ENCODE measurements around the gene SERPINA3. TPM values are rescaled to one million over a fixed set of nuclear protein-coding genes. Genes with fewer than 3 reads are reported as not detected.

Gene SERPINA3
- total RNA-seq, 2 donors from 2014 or later: 5.7 to 11.8 TPM

DNA sequence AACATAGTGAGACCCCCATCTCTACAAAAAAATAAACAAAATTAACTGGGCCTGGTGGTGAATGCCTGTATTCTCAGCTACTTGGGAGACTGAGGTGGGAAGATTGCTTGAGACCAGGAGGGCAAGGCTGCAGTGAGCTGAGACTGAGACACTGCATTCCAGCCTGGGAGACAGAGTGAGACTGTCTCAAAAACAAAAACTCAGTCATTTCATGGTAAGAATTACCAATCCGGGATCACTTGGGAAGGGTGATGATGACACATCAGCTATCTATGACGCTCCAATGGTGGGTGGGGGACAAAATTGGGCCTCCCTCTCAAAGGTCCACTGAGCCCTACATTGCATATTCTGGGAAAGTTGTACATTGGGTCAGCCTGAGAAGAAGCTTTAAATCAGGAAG lies 47.7 kb downstream of the SERPINA3 start:
- Histone ChIP-seq H3K4me1 (no peaks in the 10 kb centered on the region), H3K9me3 (no peaks in the 10 kb centered on the region), H3K4me3 (no peak overlapping the region), H3K9ac (ENCODE audit: low read depth in 2 of 2, low read length in 2 of 2) (no peak overlapping the region), H3K27ac (no peak overlapping the region), H3K36me3 (no peaks in the 10 kb centered on the region), H3K27me3 (no peaks in the 10 kb centered on the region)
- TF ChIP-seq, protein P1, sequence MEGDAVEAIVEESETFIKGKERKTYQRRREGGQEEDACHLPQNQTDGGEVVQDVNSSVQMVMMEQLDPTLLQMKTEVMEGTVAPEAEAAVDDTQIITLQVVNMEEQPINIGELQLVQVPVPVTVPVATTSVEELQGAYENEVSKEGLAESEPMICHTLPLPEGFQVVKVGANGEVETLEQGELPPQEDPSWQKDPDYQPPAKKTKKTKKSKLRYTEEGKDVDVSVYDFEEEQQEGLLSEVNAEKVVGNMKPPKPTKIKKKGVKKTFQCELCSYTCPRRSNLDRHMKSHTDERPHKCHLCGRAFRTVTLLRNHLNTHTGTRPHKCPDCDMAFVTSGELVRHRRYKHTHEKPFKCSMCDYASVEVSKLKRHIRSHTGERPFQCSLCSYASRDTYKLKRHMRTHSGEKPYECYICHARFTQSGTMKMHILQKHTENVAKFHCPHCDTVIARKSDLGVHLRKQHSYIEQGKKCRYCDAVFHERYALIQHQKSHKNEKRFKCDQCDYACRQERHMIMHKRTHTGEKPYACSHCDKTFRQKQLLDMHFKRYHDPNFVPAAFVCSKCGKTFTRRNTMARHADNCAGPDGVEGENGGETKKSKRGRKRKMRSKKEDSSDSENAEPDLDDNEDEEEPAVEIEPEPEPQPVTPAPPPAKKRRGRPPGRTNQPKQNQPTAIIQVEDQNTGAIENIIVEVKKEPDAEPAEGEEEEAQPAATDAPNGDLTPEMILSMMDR (IDR thresholded peaks at IDR 0.05): no peak
- no peak for DNase-seq
- intact Hi-C loops (cut with DNase I): no loop called here

- TF ChIP-seq, protein P1 (IDR thresholded peaks at IDR 0.05): no peak
- Histone ChIP-seq H3K36me3 (no peaks in the 10 kb centered on the region), H3K4me3 (no peak overlapping the region), H3K27me3 (no peaks in the 10 kb centered on the region), H3K4me1 (no peaks in the 10 kb centered on the region), H3K9ac (ENCODE audit: low read depth in 2 of 2, low read length in 2 of 2) (no peak overlapping the region), H3K27ac (no peak overlapping the region), H3K9me3 (no peaks in the 10 kb centered on the region)
- DNase-seq: no peak
- intact Hi-C loops (cut with DNase I): no loop called here
Observed at GRCh38 chr14:94660306-94660946, 48.2 kb downstream of the SERPINA3 start.

GRCh38 chr14:94663538-94663937 lies 51.3 kb downstream of the SERPINA3 start:
- H3K27me3 ChIP-seq: no peaks in the 10 kb centered on the region
- DNase-seq: no peak
- H3K36me3 ChIP-seq: no peaks in the 10 kb centered on the region
- H3K9me3 ChIP-seq: no peaks in the 10 kb centered on the region
- no peak overlapping the region for H3K27ac ChIP-seq
- intact Hi-C loops (cut with DNase I): no loop called here
- TF ChIP-seq, protein P1 (IDR thresholded peaks at IDR 0.05): no peak
- no peak overlapping the region for H3K9ac ChIP-seq (ENCODE audit: low read depth in 2 of 2, low read length in 2 of 2)
- no peaks in the 10 kb centered on the region for H3K4me1 ChIP-seq
- no peak overlapping the region for H3K4me3 ChIP-seq

DNA sequence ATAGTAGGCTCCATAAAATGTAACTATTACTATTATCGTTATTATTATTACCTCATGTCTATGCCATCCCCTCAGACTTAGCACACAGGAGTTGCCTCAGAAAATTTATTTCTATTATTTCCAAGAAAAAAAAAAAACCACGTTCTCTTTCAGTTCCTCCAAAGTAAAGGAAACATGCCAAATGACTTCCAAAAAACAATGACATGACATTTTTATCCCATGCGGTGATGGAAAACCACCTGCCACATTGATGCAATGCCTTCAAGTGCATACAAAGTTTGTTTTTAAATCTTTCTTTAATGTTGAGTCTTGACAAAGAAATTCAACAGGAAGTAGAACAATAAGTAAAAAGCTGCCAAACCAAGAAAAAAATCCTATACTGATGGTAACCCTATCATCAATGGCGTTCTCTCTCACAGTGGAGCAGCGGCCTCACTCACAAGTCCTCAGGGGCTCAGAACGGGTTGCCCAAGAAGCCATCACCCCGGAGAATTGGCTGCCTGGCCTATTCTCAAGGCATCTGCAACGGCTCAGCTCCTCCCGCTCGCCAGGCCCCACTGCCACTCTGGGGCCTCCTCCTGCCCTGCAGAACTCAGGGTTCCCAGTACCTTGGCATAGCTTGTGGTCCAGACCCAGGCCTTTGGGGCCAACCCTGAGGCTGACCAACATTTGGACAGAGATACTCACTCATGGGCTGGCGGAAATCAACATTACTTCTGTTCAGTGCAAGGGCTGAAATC lies 51.9 kb downstream of the SERPINA3 start:
- TF ChIP-seq, protein P1 (IDR thresholded peaks at IDR 0.05): no peak
- Histone ChIP-seq H3K9ac (ENCODE audit: low read depth in 2 of 2, low read length in 2 of 2) (no peak overlapping the region), H3K36me3 (no peaks in the 10 kb centered on the region), H3K4me3 (no peak overlapping the region), H3K27ac (no peak overlapping the region), H3K9me3 (no peaks in the 10 kb centered on the region), H3K27me3 (no peaks in the 10 kb centered on the region), H3K4me1 (no peaks in the 10 kb centered on the region)
- no peak for DNase-seq
- intact Hi-C loops (cut with DNase I): no loop called here

- DNase-seq: no peak
- no peaks in the 10 kb centered on the region for H3K4me1 ChIP-seq
- no peaks in the 10 kb centered on the region for H3K27me3 ChIP-seq
- H3K27ac ChIP-seq: no peak overlapping the region
- H3K36me3 ChIP-seq: no peaks in the 10 kb centered on the region
- no peak overlapping the region for H3K9ac ChIP-seq (ENCODE audit: low read depth in 2 of 2, low read length in 2 of 2)
- TF ChIP-seq, protein P1 (IDR thresholded peaks at IDR 0.05): no peak
- intact Hi-C loops (cut with DNase I): no loop called here
- H3K9me3 ChIP-seq: no peaks in the 10 kb centered on the region
- H3K4me3 ChIP-seq: no peak overlapping the region
Observed at GRCh38 chr14:94665121-94665520, 52.9 kb downstream of the SERPINA3 start.

Data from colonic mucosa (tissue), 4 donors.